Posterior vena cava (tissue), 2 donors: Measurements from ENCODE around the gene CANX. TPM values are rescaled to one million over a fixed set of nuclear protein-coding genes. Genes with fewer than 3 reads are reported as not detected.
"Not testable (repeated sequence)": the region's sequence is repeated elsewhere in the genome, so short reads cannot be mapped to it uniquely, and the experiment has no call there.

Experiments
- DNase-seq: peaks from one replicate; pipeline ENCODE4 v3.0.0-alpha.2; 2020; ENCODE audit warnings: low spot score
- intact Hi-C, 2 donors: fragments of 100-400 bp; cut with DNase I; formaldehyde crosslinking; loops; one replicate each; pipeline versions ENCODE4 v1.14.1 to v1.14.2; 2022 to 2023
- total RNA-seq, 2 donors: library from RNA; stranded (reverse); fragmentation: NEBNext Ultra II Directional; extraction: Animal tissue kit (Norgen Biotek cat#: 25700); gene quantifications; one replicate each; pipeline ENCODE4 v1.2.1, GENCODE V29; 2021
- donor health status: DM: yes; HTN: yes; CAD: no.
- donor health status: DM: yes; HTN: yes; CAD: no.

CANX gene
- total RNA-seq, 2 donors from 2014 or later = 525 to 591 TPM

- intact Hi-C loops = no loop called here
- DNase-seq = no peak
Observed at GRCh38 chr5:179697108-179697507, 1.7 kb upstream of the CANX start.

- intact Hi-C loops = not testable (repeated sequence)
- DNase-seq = peak; percentile 43
Observed at GRCh38 chr5:179697543-179697942, 1.2 kb upstream of the CANX start.

GRCh38 chr5:179697993-179698934 lies 503 bp upstream of the CANX start:
- intact Hi-C loops = no loop called here
- peak; percentile 100 for DNase-seq

- peak; percentile 24 for DNase-seq
- intact Hi-C loops = loop anchor here in 1 of 2 donors (5.0 kb wide), 1 partner anchor 37 kb away; no protein-coding TSS in a partner anchor
Observed at GRCh38 chr5:179699616-179700237, 960 bp downstream of the CANX start.

- DNase-seq = peak; percentile 18
- intact Hi-C loops = loop anchor here in 1 of 2 donors (5.0 kb wide), 1 partner anchor 38 kb away; no protein-coding TSS in a partner anchor
Observed at GRCh38 chr5:179700401-179700918, 1.7 kb downstream of the CANX start.

- DNase-seq = no peak
- intact Hi-C loops = no loop called here
Observed at GRCh38 chr5:179716286-179716685, 17.5 kb downstream of the CANX start.

- DNase-seq = peak; percentile 32
- intact Hi-C loops = no loop called here
Observed at GRCh38 chr5:179720222-179720621, 21.5 kb downstream of the CANX start.

GRCh38 chr5:179724163-179724562 lies 25.4 kb downstream of the CANX start:
- no peak for DNase-seq
- intact Hi-C loops = no loop called here

GRCh38 chr5:179727106-179727505 lies 28.3 kb downstream of the CANX start:
- intact Hi-C loops = no loop called here
- no peak for DNase-seq

GRCh38 chr5:179729303-179729702 lies 30.5 kb downstream of the CANX start:
- intact Hi-C loops = loop anchor here in 1 of 2 donors (2.0 kb wide), 1 partner anchor 17 kb away; no protein-coding TSS in a partner anchor
- DNase-seq = no peak

- intact Hi-C loops = loop anchor here in 1 of 2 donors (2.0 kb wide), 1 partner anchor 17 kb away; no protein-coding TSS in a partner anchor
- no peak for DNase-seq
Observed at GRCh38 chr5:179729727-179730126, 31.0 kb downstream of the CANX start.

- no peak for DNase-seq
- intact Hi-C loops = no loop called here
Observed at GRCh38 chr5:179730356-179730755, 31.6 kb downstream of the CANX start.

GRCh38 chr5:179730852-179731251 lies 32.1 kb downstream of the CANX start:
- intact Hi-C loops = no loop called here
- DNase-seq = no peak

GRCh38 chr5:179731791-179732411 lies 33.1 kb downstream of the CANX start:
- DNase-seq = peak; percentile 81
- intact Hi-C loops = no loop called here

GRCh38 chr5:179732412-179732917 lies 33.7 kb downstream of the CANX start, which contains the start of gene MAML1:
MAML1 (plus strand) TSS chr5:179732822; CDS start chr5:179733113, 291 bp downstream.
- intact Hi-C loops = no loop called here
- peak; percentile 100 for DNase-seq

- intact Hi-C loops = no loop called here
- peak; percentile 86 for DNase-seq
Observed at GRCh38 chr5:179732918-179733771, 34.4 kb downstream of the CANX start.

GRCh38 chr5:179733772-179734126 lies 35.0 kb downstream of the CANX start:
- no peak for DNase-seq
- intact Hi-C loops = no loop called here

- no peak for DNase-seq
- intact Hi-C loops = no loop called here
Observed at GRCh38 chr5:179734536-179735164, 35.9 kb downstream of the CANX start.
